Activated T-cell treated with anti-CD3 and anti-CD28 coated beads for 24 hours (primary cell): Measurements from ENCODE around the gene MAGEA10.
"Not testable (repeated sequence)": the region's sequence is repeated elsewhere in the genome, so short reads cannot be mapped to it uniquely, and the experiment has no call there.

ENCODE experiments used
- DNase-seq: peaks from one replicate; pipeline ENCODE4 v3.0.0-alpha.2; 2020; ENCODE audit warnings: low read depth

Gene MAGEA10

GRCh38 chrX:152138388-152138784, at the start of gene MAGEA10:
Gene MAGEA10 (minus strand): TSS chrX:152138577. CDS start chrX:152135620, 2,957 bp downstream.
- DNase-seq: no peak

DNA sequence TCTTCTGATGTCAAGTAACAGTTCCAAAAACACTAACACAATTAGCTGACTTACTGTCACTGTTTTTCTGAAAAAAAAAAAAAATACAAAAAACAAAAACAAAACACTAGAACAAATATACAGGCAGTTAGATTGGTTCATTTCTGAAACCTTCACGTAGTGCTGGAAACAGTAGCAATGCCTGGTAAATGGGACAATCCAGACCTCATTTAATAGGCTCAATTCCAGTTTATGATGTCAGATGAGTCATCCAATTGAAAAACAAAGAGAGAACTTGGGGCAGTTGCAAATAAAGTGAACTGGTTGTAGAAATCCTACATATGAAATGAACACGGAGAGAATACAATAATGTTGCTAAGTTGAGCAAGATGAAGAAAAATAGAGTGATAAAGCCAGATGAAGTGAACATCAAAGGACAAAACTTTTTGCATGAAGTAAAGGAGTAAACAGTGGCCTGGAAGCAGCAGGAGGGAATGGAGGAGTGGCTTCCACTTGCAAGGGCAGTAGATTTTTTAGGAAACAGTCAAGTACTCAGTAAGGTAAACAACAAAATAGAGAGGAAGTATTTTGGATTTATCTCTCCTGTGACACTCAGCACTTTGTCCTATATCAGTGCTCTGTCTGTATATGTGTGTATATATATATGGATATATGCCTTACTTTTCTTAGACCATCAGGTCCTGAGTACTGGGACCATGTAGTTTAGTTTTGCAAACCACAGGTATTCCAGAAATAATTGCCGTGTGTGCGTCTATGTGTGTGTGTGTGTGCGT, 39.3 kb upstream of the MAGEA10 start:
- DNase-seq: no peak

DNA sequence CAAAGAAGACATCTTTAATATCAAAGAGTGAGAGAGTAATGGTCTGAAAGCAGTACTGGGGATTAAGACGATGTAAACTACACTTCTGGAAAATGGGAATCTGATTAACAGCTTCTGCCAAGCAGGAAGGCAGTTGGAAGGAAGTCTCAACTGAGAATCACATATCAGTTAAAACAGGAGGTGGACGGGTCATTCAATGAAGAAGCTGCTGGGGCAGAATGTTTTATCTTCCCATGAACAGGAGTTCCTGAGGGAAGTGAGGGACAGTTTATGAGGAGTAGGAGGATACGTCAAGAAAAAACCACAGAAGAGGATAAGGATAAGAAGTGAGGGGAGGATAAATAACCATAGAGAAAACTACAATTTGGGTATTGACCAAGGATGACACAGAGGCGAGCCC, 38.7 kb upstream of the MAGEA10 start:
- no peak for DNase-seq

GRCh38 chrX:152175892-152176291, 37.5 kb upstream of the MAGEA10 start:
- not testable (repeated sequence) for DNase-seq

GRCh38 chrX:152173923-152174322, 35.5 kb upstream of the MAGEA10 start:
- DNase-seq: not testable (repeated sequence)

DNA sequence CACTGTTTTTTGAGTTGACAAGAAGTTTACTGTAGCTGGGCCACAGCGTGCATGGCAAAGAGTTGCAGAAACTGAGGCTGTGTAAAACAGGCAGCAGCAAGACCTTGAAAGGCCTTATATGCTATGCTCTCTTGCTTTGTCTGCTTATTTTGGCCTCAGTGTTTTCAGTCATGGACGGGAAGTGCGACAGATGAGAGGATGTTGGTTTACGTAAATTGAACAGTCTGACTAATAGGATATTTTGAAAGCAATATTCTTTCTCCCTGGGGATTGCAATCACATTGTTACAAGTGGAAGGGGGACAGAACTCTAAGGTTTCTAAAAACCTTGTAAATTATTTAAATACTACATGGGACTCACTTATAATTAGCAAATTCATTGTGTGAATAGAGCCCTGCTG, 32.2 kb upstream of the MAGEA10 start:
- no peak for DNase-seq

- no peak for DNase-seq
Observed at GRCh38 chrX:152165033-152165743, 26.8 kb upstream of the MAGEA10 start.

- DNase-seq: no peak
Observed at GRCh38 chrX:152157042-152157441, 18.7 kb upstream of the MAGEA10 start.

GRCh38 chrX:152155766-152156310, 17.5 kb upstream of the MAGEA10 start:
- DNase-seq: no peak

DNA sequence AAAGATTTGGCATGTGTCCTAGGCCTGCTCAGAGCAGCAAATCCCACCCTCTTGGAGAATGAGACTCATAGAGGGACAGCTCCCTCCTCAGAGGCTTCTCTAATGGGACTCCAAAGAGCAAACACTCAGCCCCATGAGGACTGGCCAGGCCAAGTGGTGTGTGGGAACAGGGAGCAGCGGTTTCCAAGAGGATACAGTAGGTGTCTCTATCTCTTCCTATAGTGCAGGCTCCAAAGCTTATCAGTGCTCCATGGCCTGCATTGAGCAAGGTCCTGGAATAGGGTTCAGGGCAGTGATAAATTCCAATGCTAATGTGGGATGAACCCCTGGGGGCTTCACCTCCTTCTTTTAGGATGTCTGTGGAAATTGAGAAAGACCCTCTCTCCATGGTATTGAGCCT, 15.7 kb upstream of the MAGEA10 start:
- DNase-seq: no peak

DNA sequence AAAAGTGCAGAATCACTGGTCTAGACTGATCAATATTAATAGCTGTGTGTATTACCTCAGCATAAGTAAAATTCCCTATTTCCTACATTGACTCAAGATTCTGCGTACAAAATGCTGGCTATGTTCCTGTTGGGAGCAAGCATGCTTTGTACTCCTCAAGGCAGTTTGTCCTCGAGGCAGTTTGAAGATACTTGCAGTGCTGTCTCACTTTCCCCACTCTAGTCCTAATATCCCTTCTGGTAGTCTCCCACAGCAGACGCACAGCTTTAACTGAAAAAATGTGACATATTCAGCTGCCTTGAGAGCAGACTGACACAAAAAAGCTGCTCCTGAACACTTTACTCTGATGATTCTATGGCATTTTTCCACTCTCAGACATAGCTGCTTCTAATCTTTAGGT, 12.9 kb upstream of the MAGEA10 start:
- DNase-seq: no peak

- DNase-seq: no peak
Observed at GRCh38 chrX:152149648-152150047, 11.3 kb upstream of the MAGEA10 start.

DNA sequence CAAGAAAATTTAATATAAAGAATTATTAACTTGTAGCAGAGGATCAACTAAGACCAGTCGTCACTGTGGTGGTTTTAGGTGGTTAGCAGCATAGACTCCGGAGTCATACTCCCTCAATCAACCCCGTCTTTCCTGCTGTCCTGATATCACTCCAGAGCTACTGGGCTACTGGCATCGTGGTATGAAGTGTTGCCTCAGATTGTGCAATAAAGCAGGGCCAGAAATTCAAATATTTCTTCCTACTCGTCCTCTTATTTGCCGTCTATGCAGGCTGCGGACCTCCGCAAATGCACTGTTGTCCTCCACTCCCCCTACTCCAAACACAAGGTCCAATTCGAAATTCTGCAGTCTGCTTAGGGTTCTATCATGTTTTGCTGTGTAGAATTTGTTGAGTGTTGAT, 1.2 kb upstream of the MAGEA10 start:
- DNase-seq: no peak

DNA sequence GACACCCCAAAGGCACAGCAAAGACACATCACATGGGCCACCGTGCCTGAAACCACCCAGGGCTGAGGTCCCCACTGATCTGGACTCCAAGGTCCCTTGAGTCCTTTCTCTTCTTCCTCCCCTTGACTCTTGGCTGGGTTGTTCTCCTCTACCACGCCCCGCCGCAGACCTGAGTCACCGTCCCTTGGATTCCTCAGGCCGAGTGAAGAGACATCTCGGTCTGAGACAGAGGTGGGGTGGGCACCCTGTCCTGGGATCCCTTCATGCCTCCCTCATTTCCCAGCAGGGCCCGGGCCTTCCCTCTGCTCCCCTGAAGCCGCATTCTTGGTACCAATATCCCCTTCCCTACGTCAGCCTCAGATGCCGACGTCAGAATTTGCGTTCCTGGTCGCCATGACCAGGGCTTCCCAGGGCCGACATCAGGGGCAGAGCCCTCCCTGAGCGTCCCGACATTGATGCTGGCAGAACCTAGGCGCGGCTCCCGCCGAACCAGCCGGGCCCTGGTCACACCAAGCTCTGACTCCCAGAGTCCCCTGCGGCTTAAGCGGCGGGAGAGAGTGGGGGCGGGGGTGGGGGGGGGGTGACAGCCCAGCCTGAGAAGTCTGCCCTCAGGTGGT, 498 bp downstream of the MAGEA10 start:
- DNase-seq: no peak

- DNase-seq: no peak
Observed at GRCh38 chrX:152136312-152136711, 2.1 kb downstream of the MAGEA10 start.

DNA sequence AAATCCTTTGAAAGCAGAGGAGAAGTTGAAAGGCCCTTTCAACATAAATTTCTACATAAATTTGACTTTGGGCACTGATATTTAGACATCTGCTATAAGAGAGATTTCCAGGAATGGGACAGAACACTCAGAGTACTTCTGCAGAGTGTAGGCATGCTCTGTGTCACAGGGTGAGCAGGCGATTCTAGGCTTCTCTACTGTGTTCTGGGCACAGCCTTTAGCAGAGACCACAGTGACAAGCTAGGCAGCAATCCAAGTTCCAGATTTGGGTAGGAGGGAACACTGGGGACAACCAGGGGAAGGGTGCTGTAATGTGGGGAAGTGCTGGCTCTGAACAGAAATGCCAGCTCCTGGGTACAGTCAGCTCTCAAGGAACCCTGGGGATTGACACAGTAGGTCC, 6.9 kb downstream of the MAGEA10 start:
- no peak for DNase-seq

GRCh38 chrX:152129069-152129844, 9.1 kb downstream of the MAGEA10 start:
- DNase-seq: not testable (repeated sequence)

DNA sequence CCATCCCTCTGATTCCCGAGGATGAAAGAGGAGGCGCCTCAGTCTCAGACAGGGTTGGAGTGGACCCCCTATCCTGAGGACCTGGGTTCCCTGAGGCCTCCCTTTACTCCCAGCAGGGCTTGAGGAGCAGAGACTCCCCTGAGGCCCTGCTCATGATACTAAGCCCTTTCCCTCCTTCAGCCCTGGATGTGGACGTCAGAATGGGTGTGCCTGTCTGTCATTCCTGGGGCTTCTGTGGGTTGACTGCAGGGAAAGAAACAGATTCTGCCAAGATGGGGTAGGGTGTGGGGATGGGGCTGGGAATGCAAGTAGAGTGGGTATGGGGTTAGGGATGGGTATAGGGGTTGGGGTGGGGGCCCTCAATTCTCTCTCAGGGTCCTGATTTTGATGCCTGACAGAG, 21.1 kb downstream of the MAGEA10 start:
- DNase-seq: no peak

DNA sequence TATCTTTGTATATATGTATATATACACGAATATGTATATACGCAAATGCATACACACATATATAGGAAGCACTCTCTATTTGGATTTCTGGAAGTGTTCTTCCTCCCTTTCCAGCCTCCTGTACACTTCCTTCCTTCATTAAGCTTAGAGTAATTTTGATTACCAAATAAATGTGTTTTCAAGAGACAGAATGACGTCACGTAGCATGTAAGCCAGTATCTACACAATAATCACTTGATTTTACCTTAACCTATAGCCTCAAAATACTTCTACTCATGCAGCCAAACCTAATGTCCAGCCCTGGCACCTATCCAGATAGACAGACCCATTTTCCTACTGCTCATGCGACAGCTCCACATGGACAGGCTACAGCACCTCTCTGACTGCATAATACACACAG, 29.9 kb downstream of the MAGEA10 start:
- DNase-seq: no peak

DNA sequence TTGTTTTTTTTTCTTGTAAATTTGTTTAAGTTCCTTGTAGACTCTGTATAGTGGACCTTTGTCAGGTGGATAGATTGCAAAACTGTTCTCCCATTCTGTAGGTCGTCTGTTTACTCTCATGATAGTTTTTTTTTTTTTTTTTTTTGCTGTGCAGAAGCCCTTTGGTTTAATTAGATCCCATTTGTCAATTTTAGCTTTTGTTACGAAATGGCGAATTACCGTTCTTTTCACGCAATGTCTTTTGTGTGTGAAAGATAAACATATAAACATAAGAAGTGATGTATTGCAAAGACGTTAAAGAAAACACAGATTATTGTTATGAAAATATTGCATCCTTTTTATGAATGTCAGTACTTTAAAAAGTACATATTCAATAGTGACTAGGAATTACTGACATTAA, 34.5 kb downstream of the MAGEA10 start:
- no peak for DNase-seq

DNA sequence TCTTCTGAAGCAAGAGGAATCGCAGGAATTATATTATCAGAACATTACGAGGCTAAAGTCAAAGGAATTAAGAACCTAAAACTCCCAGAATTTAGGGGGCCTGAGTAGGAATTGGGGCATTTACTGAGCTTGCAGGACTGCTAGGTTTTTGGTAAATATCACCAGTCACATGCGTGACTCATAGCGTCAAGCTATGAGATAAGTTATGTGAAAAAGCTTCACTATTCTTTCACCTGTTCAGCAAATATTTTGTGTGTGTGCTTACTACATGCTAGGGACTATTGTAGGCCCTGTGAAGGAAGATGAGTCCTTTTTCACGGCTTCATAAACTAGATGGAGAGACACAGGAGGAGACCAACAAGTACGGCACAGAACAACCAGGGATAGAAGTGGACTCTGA, 52.2 kb downstream of the MAGEA10 start:
- no peak for DNase-seq
